Measurements from ENCODE around the gene EWSR1.

The EWSR1 gene

DNA sequence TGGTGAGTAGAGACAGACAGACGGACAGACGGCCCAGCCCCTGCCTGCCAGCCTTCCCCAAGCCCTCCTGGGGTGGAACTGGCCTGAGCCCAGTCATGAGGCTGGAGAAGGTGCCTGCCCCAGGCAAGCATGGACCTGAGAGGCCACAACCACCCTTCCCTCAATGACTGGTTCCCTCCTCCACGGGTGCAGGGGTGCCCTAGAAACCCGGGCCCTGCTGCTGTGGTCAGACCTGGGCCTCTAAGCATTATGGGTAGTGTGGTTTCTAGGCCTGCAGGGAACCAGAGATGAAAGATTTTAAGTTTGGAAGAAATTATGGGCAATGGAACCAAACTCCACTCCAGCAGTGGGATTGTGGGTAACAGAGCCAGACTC, 13.8 kb upstream of the EWSR1 start:
- Histone ChIP-seq H3K4me2 (ENCODE audit: low read depth, low read length, poor library complexity, severe bottlenecking) (no peak overlapping the region), H4K20me1 (ENCODE audit: insufficient read depth, low read length, poor library complexity, severe bottlenecking) (no peaks in the 10 kb centered on the region), H3F3A (ENCODE audit: low read depth) (no peaks in the 10 kb centered on the region), H3K9ac (ENCODE audit: low read depth, low read length, poor library complexity, severe bottlenecking) (no peak overlapping the region), H3K9me3 (ENCODE audit: insufficient read depth, low read depth, low read length) (no peaks in the 10 kb centered on the region), H2AFZ (ENCODE audit: low read length) (no peak overlapping the region), H3K27me3 (ENCODE audit: insufficient read depth, low read length, poor library complexity, severe bottlenecking) (no peaks in the 10 kb centered on the region), H3K4me1 (ENCODE audit: insufficient read depth, low read length, poor library complexity, severe bottlenecking) (no peaks in the 10 kb centered on the region), H3K4me3 (ENCODE audit: low read length, poor library complexity, severe bottlenecking) (no peak overlapping the region), H3K9me2 (replicated peaks; ENCODE audit: low read depth, low read length) (no peaks in the 10 kb centered on the region), H3K36me3 (ENCODE audit: insufficient read depth, low read length) (peaks cover 71% of the 10 kb centered on the region; the same call in 1 of the 2 replicates), H3K79me2 (ENCODE audit: insufficient read depth, low read length) (no peaks in the 10 kb centered on the region)
- TF ChIP-seq, protein P1, sequence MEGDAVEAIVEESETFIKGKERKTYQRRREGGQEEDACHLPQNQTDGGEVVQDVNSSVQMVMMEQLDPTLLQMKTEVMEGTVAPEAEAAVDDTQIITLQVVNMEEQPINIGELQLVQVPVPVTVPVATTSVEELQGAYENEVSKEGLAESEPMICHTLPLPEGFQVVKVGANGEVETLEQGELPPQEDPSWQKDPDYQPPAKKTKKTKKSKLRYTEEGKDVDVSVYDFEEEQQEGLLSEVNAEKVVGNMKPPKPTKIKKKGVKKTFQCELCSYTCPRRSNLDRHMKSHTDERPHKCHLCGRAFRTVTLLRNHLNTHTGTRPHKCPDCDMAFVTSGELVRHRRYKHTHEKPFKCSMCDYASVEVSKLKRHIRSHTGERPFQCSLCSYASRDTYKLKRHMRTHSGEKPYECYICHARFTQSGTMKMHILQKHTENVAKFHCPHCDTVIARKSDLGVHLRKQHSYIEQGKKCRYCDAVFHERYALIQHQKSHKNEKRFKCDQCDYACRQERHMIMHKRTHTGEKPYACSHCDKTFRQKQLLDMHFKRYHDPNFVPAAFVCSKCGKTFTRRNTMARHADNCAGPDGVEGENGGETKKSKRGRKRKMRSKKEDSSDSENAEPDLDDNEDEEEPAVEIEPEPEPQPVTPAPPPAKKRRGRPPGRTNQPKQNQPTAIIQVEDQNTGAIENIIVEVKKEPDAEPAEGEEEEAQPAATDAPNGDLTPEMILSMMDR (conservative IDR thresholded peaks at IDR 0.05; ENCODE audit: low read length) = no peak
- TF ChIP-seq EZH2phosphoT487 (IDR thresholded peaks at IDR 0.05; ENCODE audit: borderline replicate concordance) = no peak

DNA sequence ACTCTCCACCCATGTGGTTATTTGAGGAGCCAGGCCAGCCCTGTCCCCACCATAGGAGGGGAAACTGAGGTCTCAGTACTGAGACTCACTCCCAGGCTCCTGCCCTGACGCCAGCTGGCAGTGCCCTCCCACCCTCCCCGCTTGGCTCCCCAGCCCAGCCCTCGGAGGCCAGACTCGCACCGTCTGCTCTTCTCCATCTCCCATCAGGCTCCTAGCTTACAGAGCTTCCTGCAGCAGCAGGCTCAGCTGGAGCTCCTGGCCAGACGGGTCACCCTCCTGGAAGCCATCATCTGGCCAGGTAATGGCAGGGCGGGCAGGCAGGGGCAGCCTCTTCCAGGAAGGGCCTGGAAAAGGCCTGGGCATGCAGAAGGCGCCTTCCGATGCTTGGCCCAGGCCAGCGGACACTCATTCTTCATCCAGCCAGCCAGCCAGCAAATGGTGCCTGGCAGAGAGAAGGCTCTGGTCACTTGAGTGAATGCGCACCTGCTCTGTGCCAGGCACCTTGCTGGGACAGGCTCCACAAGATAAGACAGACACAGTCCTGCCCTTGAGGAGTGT, 12.9 kb upstream of the EWSR1 start:
- H3K4me2 ChIP-seq (ENCODE audit: low read depth, low read length, poor library complexity, severe bottlenecking) = no peak overlapping the region
- H2AFZ ChIP-seq (ENCODE audit: low read length) = no peak overlapping the region
- TF ChIP-seq, protein P1 (conservative IDR thresholded peaks at IDR 0.05; ENCODE audit: low read length) = no peak
- no peak for TF ChIP-seq EZH2phosphoT487 (IDR thresholded peaks at IDR 0.05; ENCODE audit: borderline replicate concordance)
- no peaks in the 10 kb centered on the region for H3K4me1 ChIP-seq (ENCODE audit: insufficient read depth, low read length, poor library complexity, severe bottlenecking)
- H3K9me2 ChIP-seq (replicated peaks; ENCODE audit: low read depth, low read length) = no peaks in the 10 kb centered on the region
- no peak overlapping the region for H3K9ac ChIP-seq (ENCODE audit: low read depth, low read length, poor library complexity, severe bottlenecking)
- H3K9me3 ChIP-seq (ENCODE audit: insufficient read depth, low read depth, low read length) = no peaks in the 10 kb centered on the region
- H4K20me1 ChIP-seq (ENCODE audit: insufficient read depth, low read length, poor library complexity, severe bottlenecking) = no peaks in the 10 kb centered on the region
- no peak overlapping the region for H3K4me3 ChIP-seq (ENCODE audit: low read length, poor library complexity, severe bottlenecking)
- no peaks in the 10 kb centered on the region for H3K27me3 ChIP-seq (ENCODE audit: insufficient read depth, low read length, poor library complexity, severe bottlenecking)
- peaks cover 76% of the 10 kb centered on the region; the same call in 1 of the 2 replicates for H3K36me3 ChIP-seq (ENCODE audit: insufficient read depth, low read length)
- no peaks in the 10 kb centered on the region for H3K79me2 ChIP-seq (ENCODE audit: insufficient read depth, low read length)
- H3F3A ChIP-seq (ENCODE audit: low read depth) = no peaks in the 10 kb centered on the region

DNA sequence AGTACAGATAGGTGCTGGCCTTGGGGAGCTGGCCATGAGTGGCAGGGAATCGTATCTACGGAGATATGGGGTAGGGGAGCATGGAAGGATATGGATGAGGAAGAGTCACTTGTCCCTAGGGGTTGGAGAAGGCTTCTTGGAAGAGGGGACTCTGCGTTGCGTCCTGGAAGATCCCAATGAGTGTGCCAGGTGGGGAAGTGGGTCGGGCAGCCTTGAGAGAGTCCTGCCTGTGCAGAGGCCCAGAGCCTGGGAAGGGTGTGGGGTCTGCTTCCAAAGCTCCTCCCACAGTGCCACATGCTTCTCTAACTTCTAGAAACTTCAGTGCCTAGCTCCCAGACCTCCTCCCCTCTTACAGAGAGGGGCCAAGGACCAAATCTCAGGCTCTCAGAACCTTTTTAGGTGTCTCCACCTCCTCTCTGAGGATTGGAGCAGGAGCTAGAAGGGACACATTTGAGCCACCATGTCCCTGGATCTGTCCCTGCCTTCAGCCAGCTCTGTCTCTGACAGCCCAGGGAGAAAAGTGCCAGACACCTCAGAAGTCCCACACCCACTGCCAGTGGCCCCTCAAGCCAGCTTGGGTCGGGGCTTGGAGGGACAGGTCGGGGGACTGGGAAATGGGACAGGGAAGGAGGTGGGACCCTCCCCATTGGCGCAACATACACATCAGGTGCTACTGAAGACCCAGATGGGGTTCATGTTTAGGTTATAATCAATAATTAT, 11.3 kb upstream of the EWSR1 start:
- no peaks in the 10 kb centered on the region for H3K27me3 ChIP-seq (ENCODE audit: insufficient read depth, low read length, poor library complexity, severe bottlenecking)
- H3K4me2 ChIP-seq (ENCODE audit: low read depth, low read length, poor library complexity, severe bottlenecking) = no peak overlapping the region
- H3K79me2 ChIP-seq (ENCODE audit: insufficient read depth, low read length) = no peaks in the 10 kb centered on the region
- peaks cover 79% of the 10 kb centered on the region; the same call in 1 of the 2 replicates for H3K36me3 ChIP-seq (ENCODE audit: insufficient read depth, low read length)
- no peak for TF ChIP-seq EZH2phosphoT487 (IDR thresholded peaks at IDR 0.05; ENCODE audit: borderline replicate concordance)
- TF ChIP-seq, protein P1 (conservative IDR thresholded peaks at IDR 0.05; ENCODE audit: low read length) = no peak
- no peaks in the 10 kb centered on the region for H3K9me2 ChIP-seq (replicated peaks; ENCODE audit: low read depth, low read length)
- H3K9me3 ChIP-seq (ENCODE audit: insufficient read depth, low read depth, low read length) = no peaks in the 10 kb centered on the region
- H3K9ac ChIP-seq (ENCODE audit: low read depth, low read length, poor library complexity, severe bottlenecking) = no peak overlapping the region
- H3K4me3 ChIP-seq (ENCODE audit: low read length, poor library complexity, severe bottlenecking) = no peak overlapping the region
- no peaks in the 10 kb centered on the region for H3K4me1 ChIP-seq (ENCODE audit: insufficient read depth, low read length, poor library complexity, severe bottlenecking)
- H2AFZ ChIP-seq (ENCODE audit: low read length) = no peak overlapping the region
- no peaks in the 10 kb centered on the region for H4K20me1 ChIP-seq (ENCODE audit: insufficient read depth, low read length, poor library complexity, severe bottlenecking)
- H3F3A ChIP-seq (ENCODE audit: low read depth) = no peaks in the 10 kb centered on the region

Data from Loucy (cell line).